ENCODE measurements around the gene PCBP2.

PCBP2 gene

DNA sequence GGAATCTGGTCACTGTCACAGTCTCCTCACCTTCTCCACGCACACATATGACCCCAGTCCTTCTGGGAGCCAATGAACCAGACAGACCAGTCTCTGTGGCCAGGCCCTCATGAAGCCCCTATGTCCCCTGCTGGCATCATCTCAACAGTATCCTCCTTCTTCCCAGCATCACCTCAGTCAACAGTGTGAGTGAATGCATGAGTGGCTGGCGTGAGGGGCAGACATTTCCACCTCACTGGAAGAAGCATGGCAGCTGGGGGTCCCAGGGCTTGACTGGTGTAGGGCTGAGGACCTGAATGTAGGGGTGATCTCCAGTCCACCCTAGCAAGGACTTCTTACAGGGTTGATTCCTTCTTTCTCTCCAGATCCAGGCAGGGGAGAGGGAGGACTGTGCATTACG, 45.6 kb downstream of the PCBP2 start:
- Histone ChIP-seq H3K4me1 (ENCODE audit: low read depth, poor library complexity, severe bottlenecking) (peaks cover 51% of the 10 kb centered on the region), H2AFZ (ENCODE audit: low read depth) (no peak overlapping the region), H3K9ac (no peak overlapping the region), H3K79me2 (ENCODE audit: insufficient read depth, low read depth) (peaks cover 11% of the 10 kb centered on the region), H3K36me3 (ENCODE audit: insufficient read depth) (no peaks in the 10 kb centered on the region), H3K4me2 (no peak overlapping the region), H3K27me3 (ENCODE audit: insufficient read depth, low read depth) (no peaks in the 10 kb centered on the region), H3K27ac (no peak overlapping the region), H3K4me3 (IDR thresholded peaks at IDR 0.05; ENCODE audit: insufficient read depth, low read depth, low read length) (no peak overlapping the region), H4K20me1 (ENCODE audit: insufficient read depth) (no peaks in the 10 kb centered on the region)
- TF ChIP-seq, protein P1, sequence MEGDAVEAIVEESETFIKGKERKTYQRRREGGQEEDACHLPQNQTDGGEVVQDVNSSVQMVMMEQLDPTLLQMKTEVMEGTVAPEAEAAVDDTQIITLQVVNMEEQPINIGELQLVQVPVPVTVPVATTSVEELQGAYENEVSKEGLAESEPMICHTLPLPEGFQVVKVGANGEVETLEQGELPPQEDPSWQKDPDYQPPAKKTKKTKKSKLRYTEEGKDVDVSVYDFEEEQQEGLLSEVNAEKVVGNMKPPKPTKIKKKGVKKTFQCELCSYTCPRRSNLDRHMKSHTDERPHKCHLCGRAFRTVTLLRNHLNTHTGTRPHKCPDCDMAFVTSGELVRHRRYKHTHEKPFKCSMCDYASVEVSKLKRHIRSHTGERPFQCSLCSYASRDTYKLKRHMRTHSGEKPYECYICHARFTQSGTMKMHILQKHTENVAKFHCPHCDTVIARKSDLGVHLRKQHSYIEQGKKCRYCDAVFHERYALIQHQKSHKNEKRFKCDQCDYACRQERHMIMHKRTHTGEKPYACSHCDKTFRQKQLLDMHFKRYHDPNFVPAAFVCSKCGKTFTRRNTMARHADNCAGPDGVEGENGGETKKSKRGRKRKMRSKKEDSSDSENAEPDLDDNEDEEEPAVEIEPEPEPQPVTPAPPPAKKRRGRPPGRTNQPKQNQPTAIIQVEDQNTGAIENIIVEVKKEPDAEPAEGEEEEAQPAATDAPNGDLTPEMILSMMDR (conservative IDR thresholded peaks at IDR 0.05; ENCODE audit: low read depth, low read length) = no peak

DNA sequence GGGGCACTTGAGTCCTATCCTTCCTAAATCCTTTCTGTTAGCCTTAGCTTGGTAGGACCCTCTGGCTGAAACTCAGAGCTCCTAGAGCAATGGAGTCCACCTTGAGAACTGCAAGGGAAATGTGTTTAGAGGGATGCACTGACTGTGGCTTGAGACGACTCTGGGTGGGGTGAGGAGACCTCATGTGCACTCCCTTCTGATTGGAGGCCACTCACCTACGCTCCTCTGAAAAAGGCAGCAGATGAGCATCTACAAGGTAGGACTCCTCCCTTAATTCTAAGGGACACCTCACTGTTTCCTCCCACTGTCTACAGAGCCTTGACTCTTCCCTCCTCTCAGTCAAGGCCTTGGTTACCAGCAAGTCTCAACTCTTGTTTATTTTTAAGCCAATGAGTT, 46.3 kb downstream of the PCBP2 start:
- Histone ChIP-seq H3K9ac (no peak overlapping the region), H3K4me2 (peak overlapping the region; percentile 61), H3K27ac (no peak overlapping the region), H3K4me1 (ENCODE audit: low read depth, poor library complexity, severe bottlenecking) (peaks cover 53% of the 10 kb centered on the region), H4K20me1 (ENCODE audit: insufficient read depth) (no peaks in the 10 kb centered on the region), H3K79me2 (ENCODE audit: insufficient read depth, low read depth) (peaks cover 15% of the 10 kb centered on the region), H3K27me3 (ENCODE audit: insufficient read depth, low read depth) (no peaks in the 10 kb centered on the region), H3K36me3 (ENCODE audit: insufficient read depth) (no peaks in the 10 kb centered on the region), H3K4me3 (IDR thresholded peaks at IDR 0.05; ENCODE audit: insufficient read depth, low read depth, low read length) (no peak overlapping the region), H2AFZ (ENCODE audit: low read depth) (no peak overlapping the region)
- TF ChIP-seq, protein P1 (conservative IDR thresholded peaks at IDR 0.05; ENCODE audit: low read depth, low read length) = no peak

DNA sequence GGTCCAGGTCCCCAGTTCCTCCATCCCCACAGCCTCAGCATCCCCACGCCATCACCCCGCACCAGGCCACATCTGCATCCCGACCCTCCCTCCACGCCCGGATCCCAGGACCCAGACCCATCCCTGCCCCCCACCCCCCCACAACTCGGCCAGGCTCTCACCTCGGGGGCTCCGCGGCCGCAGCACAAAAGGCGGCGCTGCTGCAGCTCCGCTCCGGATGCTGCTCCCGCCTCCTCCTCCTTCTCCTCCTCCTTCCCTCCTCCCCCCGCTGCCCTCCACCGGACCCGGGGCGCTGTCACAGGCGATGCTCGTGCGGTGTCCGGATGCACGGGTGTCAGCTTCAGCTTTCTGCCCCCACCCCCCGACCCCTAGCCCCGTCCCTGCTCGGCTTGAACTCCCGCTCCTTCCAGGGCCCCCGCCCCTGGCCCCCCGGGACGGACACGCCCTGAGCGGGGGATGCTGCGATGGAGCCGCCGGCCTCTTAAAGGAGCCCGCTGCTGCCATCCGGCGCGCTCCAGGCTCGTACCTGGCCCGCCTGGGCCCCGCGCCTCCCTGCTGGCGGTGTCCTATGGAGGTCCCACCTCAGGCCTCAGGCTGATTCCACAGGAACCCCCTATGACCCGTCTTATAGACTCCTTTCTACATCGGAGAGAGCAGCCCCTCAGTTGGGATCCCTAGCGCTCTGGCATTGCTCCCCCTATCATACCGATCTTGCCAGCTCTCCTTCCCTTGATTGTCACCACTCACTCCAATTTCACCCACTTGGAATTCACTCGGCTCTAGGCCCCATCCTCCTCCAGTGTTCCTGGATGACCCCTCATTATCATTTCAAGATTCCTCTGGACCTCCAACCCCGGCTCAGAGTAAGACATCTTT, 47.6 kb downstream of the PCBP2 start, which contains the start of gene MAP3K12:
TSS of gene MAP3K12 (minus strand) at position 193 of the 876 bp plus-strand sequence. CDS start 12,067 bp downstream, outside the sequence.
- Histone ChIP-seq H3K36me3 (ENCODE audit: insufficient read depth) (no peaks in the 10 kb centered on the region), H4K20me1 (ENCODE audit: insufficient read depth) (no peaks in the 10 kb centered on the region), H3K4me2 (peak within 1 kb of the TSS; percentile 61), H2AFZ (ENCODE audit: low read depth) (peak within 1 kb of the TSS; percentile 20; the same call in 1 of the 2 replicates), H3K27ac (peak within 1 kb of the TSS; percentile 91), H3K27me3 (ENCODE audit: insufficient read depth, low read depth) (no peaks in the 10 kb centered on the region), H3K4me1 (ENCODE audit: low read depth, poor library complexity, severe bottlenecking) (peaks cover 40% of the 10 kb centered on the region), H3K9ac (peak within 1 kb of the TSS; percentile 18; the same call in 1 of the 2 replicates), H3K4me3 (IDR thresholded peaks at IDR 0.05; ENCODE audit: insufficient read depth, low read depth, low read length) (peak within 1 kb of the TSS; percentile 71), H3K79me2 (ENCODE audit: insufficient read depth, low read depth) (peaks cover 21% of the 10 kb centered on the region)
- TF ChIP-seq, protein P1 (conservative IDR thresholded peaks at IDR 0.05; ENCODE audit: low read depth, low read length) = no peak; the same call in 1 of the 2 replicates

DNA sequence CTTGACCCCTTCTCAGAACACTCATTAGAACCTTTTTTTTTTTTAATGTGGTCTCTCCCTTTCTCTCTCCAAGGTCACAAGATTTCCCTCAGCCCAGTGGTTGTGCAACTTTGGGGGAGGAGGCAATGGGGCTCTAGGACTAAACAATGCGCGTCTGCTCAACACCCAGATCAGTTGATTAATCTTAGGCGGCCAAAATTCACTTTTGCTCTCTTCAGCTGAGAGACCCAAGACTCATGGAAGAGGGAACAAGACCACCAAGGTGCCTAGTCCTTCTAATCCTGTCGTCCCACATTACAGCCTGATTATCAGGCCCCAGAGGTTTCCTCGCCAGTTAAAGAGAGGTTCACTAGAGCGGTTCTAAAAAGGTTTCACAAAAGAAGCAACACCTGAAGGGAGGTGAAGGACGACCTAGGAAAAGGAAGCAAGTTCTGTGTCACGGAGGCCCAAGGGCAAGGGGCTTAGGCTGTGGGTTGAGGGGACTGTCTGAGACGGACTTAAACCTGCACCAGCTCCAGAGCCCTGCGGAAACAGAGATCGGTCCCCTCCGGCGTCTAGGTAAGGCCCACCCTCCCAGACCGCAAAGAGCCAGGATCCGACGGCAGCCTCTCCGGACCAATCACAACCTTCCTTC, 48.4 kb downstream of the PCBP2 start:
- H3K9ac ChIP-seq = peak overlapping the region; percentile 18; the same call in 1 of the 2 replicates
- H3K79me2 ChIP-seq (ENCODE audit: insufficient read depth, low read depth) = peaks cover 21% of the 10 kb centered on the region
- H3K27me3 ChIP-seq (ENCODE audit: insufficient read depth, low read depth) = no peaks in the 10 kb centered on the region
- H3K4me3 ChIP-seq (IDR thresholded peaks at IDR 0.05; ENCODE audit: insufficient read depth, low read depth, low read length) = peak overlapping the region; percentile 71
- H3K4me1 ChIP-seq (ENCODE audit: low read depth, poor library complexity, severe bottlenecking) = peaks cover 40% of the 10 kb centered on the region
- no peaks in the 10 kb centered on the region; the same call in 1 of the 2 replicates for H3K36me3 ChIP-seq (ENCODE audit: insufficient read depth)
- TF ChIP-seq, protein P1 (conservative IDR thresholded peaks at IDR 0.05; ENCODE audit: low read depth, low read length) = peak; percentile 35; the same call in 1 of the 2 replicates
- H4K20me1 ChIP-seq (ENCODE audit: insufficient read depth) = no peaks in the 10 kb centered on the region
- H3K27ac ChIP-seq = peak overlapping the region; percentile 91
- peak overlapping the region; percentile 20; the same call in 1 of the 2 replicates for H2AFZ ChIP-seq (ENCODE audit: low read depth)
- H3K4me2 ChIP-seq = peak overlapping the region; percentile 61
